HL-60 (cell line): Measurements from ENCODE around the gene MED26.

ENCODE experiments used
- DNase-seq, 2 experiments: peaks; one replicate each; pipeline ENCODE4 v3.0.0-alpha.2; 2010 to 2020; ENCODE audit warnings: low read depth in 1 of 2, low spot score in 1 of 2
- H3K27ac ChIP-seq: fragments of 250-450 bp; sonication (Bioruptor Pico); replicated peaks from 2 replicates; pipeline ENCODE4 v1.5.1; 2020; ENCODE audit warnings: mild to moderate bottlenecking, moderate library complexity
- H3K27me3 ChIP-seq: fragments of 250-450 bp; sonication (Bioruptor Pico); 2 replicates; pipeline ENCODE4 v1.5.1; 2021; ENCODE audit warnings: mild to moderate bottlenecking, moderate library complexity; ENCODE audit not compliant: insufficient read depth, poor library complexity, severe bottlenecking
- H3K4me3 ChIP-seq: replicated peaks from 2 replicates; pipeline ENCODE4 v1.5.1; 2011; ENCODE audit warnings: mild to moderate bottlenecking, control low read depth, low read length; ENCODE audit not compliant: insufficient read depth
- CTCF ChIP-seq: IDR thresholded peaks from one replicate; pipeline ENCODE4 v1.5.1; 2011; ENCODE audit warnings: low read length, control low read depth, inconsistent platforms; ENCODE audit not compliant: insufficient read depth
- GABPA ChIP-seq: IDR thresholded peaks from 2 replicates; pipeline ENCODE4 v1.6.1; 2012; ENCODE audit warnings: low read depth
- POLR2AphosphoS5 ChIP-seq: IDR thresholded peaks from 2 replicates; pipeline ENCODE4 v1.6.1; 2012; ENCODE audit warnings: low read depth
- REST ChIP-seq: IDR thresholded peaks from 2 replicates; pipeline ENCODE4 v1.6.1; 2012; ENCODE audit warnings: low read depth; ENCODE audit not compliant: insufficient replicate concordance
- SPI1 ChIP-seq: IDR thresholded peaks from 2 replicates; pipeline ENCODE4 v1.6.1; 2012; ENCODE audit warnings: low read depth, mild to moderate bottlenecking, borderline replicate concordance

The MED26 gene

GRCh38 chr19:16628984-16629691 lies 1.1 kb upstream of the MED26 start:
- H3K27me3 ChIP-seq = no peaks in the 10 kb centered on the region
- H3K27ac ChIP-seq = peak overlapping the region; percentile 97
- H3K4me3 ChIP-seq = peak overlapping the region; percentile 79
- peak in 1 of 2 experiments; percentile 49 for DNase-seq
- TF ChIP-seq REST (no peak), CTCF (no peak), GABPA (no peak), SPI1 (no peak), POLR2AphosphoS5 (no peak)

- peak overlapping the region; percentile 86 for H3K27ac ChIP-seq
- peak overlapping the region; percentile 96 for H3K4me3 ChIP-seq
- no peaks in the 10 kb centered on the region for H3K27me3 ChIP-seq
- TF ChIP-seq POLR2AphosphoS5 (no peak; the same call in 1 of the 2 replicates), REST (peak; percentile 32), CTCF (no peak), SPI1 (no peak)
- DNase-seq = no peak
Measured at GRCh38 chr19:16627928-16628182, 149 bp downstream of the MED26 start.

GRCh38 chr19:16627193-16627927 lies 644 bp downstream of the MED26 start:
- no peaks in the 10 kb centered on the region for H3K27me3 ChIP-seq
- peak overlapping the region; percentile 96 for H3K4me3 ChIP-seq
- H3K27ac ChIP-seq = peak overlapping the region; percentile 86
- peak in 1 of 2 experiments; percentile 26 for DNase-seq
- TF ChIP-seq REST (no peak), CTCF (no peak), SPI1 (no peak), GABPA (no peak), POLR2AphosphoS5 (no peak)
